CD4-positive, alpha-beta T cell treated with Interleukin-4 for 1 hour (primary cell): ENCODE data around the gene HDAC1.

ENCODE experiments used
- DNase-seq, 2 donors: peaks; one replicate each; pipeline ENCODE4 v3.0.0-alpha.2; 2020 to 2022

The HDAC1 gene

GRCh38 chr1:32330558-32331151 is 38.8 kb downstream of the HDAC1 start:
- no peak for DNase-seq

- DNase-seq, result no peak
Measured at GRCh38 chr1:32331549-32331948, 39.7 kb downstream of the HDAC1 start.

- no peak for DNase-seq
Measured at GRCh38 chr1:32332290-32333079, 40.6 kb downstream of the HDAC1 start.

GRCh38 chr1:32333251-32333963 is 41.5 kb downstream of the HDAC1 start:
- DNase-seq, result no peak

- no peak for DNase-seq
Measured at GRCh38 chr1:32334274-32334861, 42.5 kb downstream of the HDAC1 start.

GRCh38 chr1:32334864-32335534 is 43.1 kb downstream of the HDAC1 start:
- peak; percentile 70 for DNase-seq

- no peak for DNase-seq
Measured at GRCh38 chr1:32335535-32335789, 43.6 kb downstream of the HDAC1 start.

- peak; percentile 88 to 89 for DNase-seq
Measured at GRCh38 chr1:32335790-32336590, 44.1 kb downstream of the HDAC1 start, which contains the start of gene MARCKSL1. TSS of gene MARCKSL1 (minus strand) at chr1:32336233. CDS start at chr1:32336033, 200 bp downstream.

- DNase-seq, result no peak
Measured at GRCh38 chr1:32336591-32336932, 44.7 kb downstream of the HDAC1 start.

GRCh38 chr1:32336963-32337675 is 45.2 kb downstream of the HDAC1 start:
- peak; percentile 73 to 86 for DNase-seq

GRCh38 chr1:32337855-32338636 is 46.2 kb downstream of the HDAC1 start:
- DNase-seq, result peak; percentile 36 to 73

- no peak for DNase-seq
Measured at GRCh38 chr1:32338637-32339145, 46.8 kb downstream of the HDAC1 start.

GRCh38 chr1:32339363-32339978 is 47.6 kb downstream of the HDAC1 start:
- peak in 1 of 2 donors; percentile 79 for DNase-seq

- DNase-seq, result no peak
Measured at GRCh38 chr1:32341186-32341757, 49.4 kb downstream of the HDAC1 start.

GRCh38 chr1:32341971-32342370 is 50.1 kb downstream of the HDAC1 start:
- DNase-seq, result no peak

- no peak for DNase-seq
Measured at GRCh38 chr1:32342704-32343103, 50.8 kb downstream of the HDAC1 start.

GRCh38 chr1:32345289-32345827 is 53.5 kb downstream of the HDAC1 start:
- no peak for DNase-seq

- no peak for DNase-seq
Measured at GRCh38 chr1:32346532-32347157, 54.8 kb downstream of the HDAC1 start.

GRCh38 chr1:32349211-32349708 is 57.4 kb downstream of the HDAC1 start:
- peak in 1 of 2 donors; percentile 25 for DNase-seq
